GM19239 (cell line): Measurements from ENCODE around the gene DLL4.
A peak's percentile ranks its signal among the peaks of the same experiment; 100 is the strongest.

Experiments
- DNase-seq: peaks from one replicate; pipeline ENCODE4 v3.0.0; 2011; ENCODE audit warnings: low spot score; ENCODE audit not compliant: insufficient read length
- FAIRE-seq: peaks from 2 replicates; lab custom pipeline; 2011; peaks lifted over from hg19 to GRCh38; lab: Jason Lieb, UNC

DLL4 gene

DNA sequence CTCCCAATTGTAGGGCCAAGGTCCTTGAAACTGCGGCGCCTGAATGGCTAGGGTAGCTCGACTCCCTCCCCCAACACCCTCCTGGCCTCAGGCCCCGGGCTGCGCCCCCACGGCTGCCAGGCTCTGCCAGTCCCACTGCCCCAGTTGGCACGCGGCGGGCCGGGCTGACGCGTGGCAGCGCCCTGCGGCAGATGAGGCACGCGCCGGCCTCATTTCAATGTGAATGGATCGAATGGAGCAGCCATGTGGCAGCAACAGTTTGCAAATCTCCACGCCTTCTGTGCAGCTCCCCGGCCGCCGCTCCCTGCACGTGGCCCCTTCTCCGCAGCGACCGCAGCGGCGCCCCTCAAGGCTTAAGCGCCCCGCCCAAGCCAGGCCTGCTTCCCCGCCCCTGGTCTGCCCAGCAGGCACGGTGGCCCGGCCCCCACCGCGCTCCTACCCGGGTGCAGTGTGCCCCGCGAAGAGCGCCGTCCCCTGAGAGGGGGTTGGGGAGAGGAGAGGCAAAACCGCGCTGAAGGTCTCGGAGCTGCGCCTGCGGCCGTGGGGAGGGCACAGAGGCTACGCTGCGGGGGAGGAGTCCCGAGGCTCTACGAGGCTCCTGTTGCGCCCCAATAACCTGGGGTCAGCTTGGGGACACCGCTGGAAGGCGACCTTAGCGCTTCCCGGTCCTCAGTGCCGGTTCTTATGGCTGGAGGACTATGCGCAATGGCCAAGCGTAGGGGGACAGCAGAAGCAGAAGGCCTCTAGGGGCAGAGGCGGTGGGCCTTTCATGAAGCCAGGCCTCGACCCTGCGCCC is 3.1 kb upstream of the DLL4 start:
- no peak for DNase-seq

DNA sequence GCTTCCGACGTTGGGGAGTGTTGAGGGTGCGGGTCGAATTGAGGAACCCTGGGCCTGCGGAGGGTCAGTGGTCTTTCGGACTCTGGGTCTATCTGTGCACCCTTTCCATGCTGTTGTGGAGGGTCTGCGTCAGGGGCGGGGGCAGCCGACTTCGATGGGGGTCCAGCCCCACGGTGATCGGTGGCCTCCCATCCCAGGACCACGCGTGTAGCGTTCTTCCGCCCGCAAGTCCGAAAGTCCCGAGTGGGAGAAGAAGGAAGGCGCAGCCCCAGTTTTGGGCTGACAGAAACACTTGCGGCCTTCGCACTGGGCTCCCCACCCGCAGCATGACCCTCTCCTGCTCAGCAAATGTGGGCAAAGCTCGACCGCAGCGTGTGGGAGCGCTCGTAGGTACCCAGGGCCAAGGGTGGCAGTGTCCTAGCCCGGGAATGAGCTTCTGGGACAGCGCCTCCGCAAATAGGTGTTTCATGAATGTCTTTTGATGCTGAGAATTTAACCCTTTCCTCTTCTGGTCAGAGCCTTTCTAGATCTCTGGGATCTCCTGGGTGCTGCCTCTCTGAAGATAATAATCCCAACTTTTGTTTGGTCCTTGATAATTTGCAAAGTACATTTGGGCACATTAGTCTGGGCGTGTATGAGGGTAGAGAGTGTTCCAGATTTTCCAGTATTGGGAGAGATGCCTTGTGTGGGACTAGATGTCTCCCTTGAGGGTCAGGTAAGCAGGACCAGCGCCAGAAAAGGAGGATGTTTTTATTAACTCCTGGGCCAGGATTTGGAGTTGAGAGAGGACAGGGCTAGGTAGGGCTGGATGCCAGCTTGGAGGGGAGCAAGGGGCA is 2.3 kb upstream of the DLL4 start:
- FAIRE-seq, result no peak
- no peak for DNase-seq

More for the DNA sequence above, 3.1 kb upstream of the DLL4 start:
- no peak for FAIRE-seq

DNA sequence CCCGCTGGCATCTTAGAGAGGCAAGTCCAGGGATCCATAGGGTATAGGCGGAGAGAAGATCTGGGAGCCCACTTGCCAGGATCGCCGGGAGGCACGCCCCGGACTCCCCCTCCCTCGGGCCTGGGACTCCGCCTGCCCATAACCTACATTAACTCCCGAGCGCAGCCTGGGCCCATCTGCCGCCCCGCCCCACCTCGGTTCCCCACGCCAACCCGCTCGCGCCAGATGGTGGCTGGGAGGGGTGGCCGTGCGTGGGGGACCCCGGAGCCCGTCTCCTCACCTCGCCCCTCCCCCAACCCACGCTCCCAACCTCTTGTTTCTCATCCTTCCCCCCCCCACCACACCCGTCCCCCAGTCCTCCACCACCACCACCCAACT is 1.7 kb upstream of the DLL4 start:
- DNase-seq (no peak), FAIRE-seq (no peak)

DNA sequence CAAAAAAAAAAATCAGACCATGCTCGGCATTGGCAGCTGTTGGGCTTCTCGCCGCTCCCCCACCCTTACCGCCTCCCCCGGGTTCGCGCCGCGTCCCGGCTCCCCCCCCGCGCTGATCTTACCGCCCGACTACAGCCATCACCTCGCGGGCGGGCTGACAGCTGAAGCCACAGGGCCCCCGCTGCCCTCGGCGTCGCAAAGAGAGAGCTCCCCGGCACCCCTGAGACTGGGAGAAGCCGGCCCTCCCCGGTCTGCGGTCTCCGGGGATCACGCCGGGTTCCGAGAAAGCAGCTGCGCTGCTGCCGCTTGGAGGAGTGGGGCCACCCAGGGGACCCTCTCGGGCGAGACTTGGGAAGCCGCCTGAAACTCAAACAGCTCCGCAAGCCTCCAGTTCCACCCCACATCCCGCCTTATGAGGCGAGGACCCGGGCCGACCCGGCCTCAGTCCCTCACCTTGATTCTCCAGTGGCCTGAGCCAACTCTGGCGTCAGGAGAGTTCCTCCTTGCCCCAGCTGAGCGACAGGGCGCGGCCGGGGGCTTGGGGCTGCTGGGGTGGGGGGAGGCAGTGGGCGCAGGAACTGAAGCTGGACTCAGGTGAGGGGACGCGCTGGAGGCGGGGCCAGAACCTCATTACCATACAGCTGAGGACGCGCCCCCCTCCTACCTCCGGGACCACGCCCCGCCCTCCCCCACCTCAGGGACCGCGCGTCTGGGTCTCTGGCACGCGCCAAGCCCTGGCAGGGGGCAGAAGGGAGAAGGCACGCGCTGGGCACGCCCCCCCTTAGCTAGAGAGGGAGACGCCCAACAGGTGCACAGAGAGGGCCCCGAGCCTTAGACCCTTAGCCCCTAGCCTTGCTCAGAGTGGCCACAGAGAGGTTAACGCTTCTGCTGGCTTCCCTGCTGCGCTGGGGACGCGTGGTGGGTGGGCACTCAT is 1.0 kb upstream of the DLL4 start:
- FAIRE-seq, result no peak
- no peak for DNase-seq

DNA sequence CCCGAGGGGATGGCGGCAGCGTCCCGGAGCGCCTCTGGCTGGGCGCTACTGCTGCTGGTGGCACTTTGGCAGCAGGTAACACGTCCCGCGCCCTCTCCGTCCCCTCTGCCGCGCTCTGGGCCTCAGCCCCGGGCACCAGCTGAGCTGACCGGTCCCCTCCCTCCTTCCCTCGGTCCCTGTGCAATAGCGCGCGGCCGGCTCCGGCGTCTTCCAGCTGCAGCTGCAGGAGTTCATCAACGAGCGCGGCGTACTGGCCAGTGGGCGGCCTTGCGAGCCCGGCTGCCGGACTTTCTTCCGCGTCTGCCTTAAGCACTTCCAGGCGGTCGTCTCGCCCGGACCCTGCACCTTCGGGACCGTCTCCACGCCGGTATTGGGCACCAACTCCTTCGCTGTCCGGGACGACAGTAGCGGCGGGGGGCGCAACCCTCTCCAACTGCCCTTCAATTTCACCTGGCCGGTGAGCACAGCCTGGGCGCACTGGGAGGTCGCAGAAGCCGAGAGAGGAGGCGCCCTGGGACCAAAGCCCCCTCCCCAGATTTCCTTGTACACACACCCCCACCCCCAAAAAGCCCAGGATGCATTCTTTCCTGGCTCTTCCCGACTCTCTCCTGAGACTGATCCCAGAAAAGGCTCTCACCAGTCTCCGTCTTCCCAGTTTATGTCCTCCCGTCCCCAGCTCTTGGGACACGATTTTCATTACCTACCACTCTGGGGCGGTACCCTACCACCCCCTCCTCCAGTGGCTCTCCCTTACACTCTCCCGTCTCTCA is 705 bp downstream of the DLL4 start:
- DNase-seq (no peak), FAIRE-seq (no peak)

DNA sequence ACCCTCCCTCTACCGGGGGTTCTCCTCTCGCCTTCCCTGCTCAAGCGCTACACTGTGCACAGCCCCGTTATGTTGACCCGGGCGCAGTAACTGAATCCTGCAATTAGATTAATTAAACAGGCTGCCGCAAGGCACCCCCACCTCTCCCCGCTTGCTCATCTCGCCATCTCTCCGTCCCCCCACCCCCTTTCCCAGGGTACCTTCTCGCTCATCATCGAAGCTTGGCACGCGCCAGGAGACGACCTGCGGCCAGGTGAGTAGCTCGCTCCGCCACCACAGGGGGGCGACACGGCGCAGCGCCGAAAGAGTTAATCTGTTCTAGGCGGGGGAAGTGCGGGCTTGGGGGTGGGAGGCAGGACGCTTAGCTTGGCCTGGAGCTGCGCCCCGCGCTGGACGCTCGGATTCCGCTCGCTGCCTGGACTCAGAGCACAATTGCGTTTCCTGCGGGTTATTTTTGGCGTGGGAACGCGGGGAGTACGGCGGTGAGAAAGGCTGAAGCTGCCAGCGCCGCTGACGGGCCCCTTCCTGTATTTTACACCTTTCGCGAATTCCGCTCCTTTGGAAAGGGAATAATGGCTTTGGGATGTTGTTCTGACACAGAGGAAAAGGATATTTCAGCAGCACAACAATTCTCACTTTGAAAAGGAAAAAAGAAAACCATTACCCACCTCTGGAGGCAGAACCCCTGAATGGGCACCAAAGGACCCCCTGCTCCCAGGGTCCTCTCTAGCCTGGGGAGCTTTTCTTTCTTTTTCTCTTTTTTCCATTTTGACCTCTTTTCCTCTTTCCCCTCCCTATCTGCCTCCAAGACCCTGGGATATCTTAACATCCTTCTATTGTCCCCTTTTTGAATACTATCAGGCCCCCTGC is 1.5 kb downstream of the DLL4 start:
- FAIRE-seq (peak; percentile 35), DNase-seq (no peak)

DNA sequence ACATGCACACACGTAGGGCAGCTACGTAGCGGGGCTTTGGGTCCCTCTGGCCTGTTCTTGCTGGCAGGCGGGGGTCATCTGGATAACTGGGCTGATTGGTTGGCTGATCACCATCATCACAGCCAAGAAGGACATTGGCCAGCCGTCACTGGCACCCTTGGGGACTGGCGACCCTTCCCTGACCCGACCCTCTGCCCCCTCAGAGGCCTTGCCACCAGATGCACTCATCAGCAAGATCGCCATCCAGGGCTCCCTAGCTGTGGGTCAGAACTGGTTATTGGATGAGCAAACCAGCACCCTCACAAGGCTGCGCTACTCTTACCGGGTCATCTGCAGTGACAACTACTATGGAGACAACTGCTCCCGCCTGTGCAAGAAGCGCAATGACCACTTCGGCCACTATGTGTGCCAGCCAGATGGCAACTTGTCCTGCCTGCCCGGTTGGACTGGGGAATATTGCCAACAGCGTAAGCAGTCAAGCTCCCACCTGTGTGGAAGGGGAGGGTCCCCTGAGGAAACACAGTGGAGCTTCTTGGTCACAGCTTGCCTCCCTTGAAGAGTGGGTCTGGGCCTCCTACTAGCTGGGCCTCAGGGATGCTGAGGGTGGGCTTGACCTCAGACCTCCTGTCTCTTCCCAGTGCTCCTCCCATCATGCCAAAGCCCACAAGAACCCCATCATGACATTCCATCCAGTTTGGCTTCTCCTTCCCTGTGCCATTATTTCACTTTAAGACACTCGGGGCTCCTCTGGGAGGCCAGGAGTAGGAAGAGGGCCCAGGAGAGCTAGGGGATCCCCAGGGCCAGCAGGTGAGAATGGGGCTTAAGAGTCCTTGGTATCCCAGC is 2.4 kb downstream of the DLL4 start:
- FAIRE-seq (no peak), DNase-seq (no peak)

DNA sequence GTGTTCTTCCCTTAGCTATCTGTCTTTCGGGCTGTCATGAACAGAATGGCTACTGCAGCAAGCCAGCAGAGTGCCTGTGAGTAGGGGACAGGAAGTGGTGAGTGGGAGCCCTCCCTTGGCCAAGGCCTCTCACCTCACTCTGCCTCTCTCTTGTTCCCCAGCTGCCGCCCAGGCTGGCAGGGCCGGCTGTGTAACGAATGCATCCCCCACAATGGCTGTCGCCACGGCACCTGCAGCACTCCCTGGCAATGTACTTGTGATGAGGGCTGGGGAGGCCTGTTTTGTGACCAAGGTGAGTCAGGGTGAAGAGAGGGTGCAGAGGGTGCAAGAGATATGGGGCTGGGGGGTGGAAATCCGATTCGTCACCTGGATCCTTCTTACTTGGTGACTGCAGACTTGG is 3.0 kb downstream of the DLL4 start:
- no peak for FAIRE-seq

DNA sequence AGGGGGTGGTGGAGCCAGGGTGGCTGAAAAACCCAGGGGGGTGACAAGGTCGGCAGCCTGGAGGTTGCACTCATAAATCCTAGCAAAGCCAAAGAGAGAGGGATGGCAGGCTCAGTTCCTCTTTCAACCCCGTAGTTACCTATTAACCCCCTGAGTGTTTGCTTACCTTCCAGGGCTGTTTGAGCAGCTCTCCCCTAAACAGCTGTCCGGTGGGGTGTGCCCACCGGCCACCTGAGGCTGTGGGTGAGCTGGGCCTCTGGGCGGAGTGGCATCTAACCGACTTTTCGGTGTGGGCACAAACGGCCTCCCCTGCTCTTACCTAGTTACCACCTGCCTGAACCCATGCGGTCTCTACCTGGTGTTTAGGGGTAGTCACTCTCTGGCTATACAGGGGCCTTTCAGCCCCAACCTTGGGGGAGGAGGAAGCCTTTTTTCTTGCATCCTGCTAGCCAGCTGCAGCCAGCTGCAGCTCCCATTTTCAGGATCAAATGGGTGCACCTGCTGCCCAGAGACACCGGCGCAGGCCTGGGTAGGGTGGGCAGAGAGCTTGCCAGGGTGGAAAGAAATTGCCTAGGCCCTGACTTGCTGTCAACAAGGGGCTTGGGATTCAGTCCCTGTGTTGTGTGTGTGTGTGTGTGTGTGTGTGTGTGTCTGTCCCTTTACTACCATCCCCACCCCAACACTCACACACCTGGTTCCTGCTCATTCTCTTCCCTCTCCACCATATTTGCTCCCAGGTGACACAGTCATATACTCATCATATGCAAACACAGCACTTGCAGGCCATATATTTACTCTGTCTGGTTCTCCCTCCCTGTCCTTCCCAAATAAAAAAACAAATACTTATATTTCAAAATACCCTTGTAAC is 3.7 kb downstream of the DLL4 start:
- no peak for DNase-seq
- peak; percentile 72 for FAIRE-seq

More for the DNA sequence above, 3.0 kb downstream of the DLL4 start:
- no peak for DNase-seq

DNA sequence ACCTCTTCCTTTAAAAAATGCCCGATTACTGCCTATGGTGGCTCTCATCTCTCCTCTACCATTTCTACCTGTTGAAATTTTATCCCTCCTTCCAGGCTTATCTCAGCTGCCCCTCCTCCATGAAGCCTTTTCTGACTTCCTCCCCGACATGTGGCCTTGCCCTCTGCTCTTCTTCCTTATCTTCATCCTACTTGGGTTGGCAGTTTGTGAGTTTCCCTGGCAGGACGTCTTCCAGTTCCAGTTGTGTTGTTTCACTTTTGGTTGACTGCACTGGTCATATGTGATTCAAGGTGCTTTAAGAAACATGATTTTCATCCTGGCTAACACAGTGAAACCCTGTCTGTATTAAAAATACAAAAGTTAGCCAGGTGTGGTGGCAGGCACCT is 4.4 kb downstream of the DLL4 start:
- FAIRE-seq (peak; percentile 28), DNase-seq (no peak)

DNA sequence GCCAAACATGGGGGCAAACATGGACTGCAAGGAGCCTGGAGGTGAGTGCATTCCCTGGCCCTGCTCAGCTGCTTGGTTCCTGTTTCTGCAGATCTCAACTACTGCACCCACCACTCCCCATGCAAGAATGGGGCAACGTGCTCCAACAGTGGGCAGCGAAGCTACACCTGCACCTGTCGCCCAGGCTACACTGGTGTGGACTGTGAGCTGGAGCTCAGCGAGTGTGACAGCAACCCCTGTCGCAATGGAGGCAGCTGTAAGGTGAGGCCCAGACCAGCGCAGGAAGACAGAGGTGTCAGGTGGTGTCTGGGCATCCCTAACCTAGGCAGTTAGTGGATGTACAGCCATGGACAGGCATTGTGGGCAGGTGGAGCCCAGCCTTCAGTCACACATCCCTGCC is 5.3 kb downstream of the DLL4 start:
- no peak for FAIRE-seq
- no peak for DNase-seq

DNA sequence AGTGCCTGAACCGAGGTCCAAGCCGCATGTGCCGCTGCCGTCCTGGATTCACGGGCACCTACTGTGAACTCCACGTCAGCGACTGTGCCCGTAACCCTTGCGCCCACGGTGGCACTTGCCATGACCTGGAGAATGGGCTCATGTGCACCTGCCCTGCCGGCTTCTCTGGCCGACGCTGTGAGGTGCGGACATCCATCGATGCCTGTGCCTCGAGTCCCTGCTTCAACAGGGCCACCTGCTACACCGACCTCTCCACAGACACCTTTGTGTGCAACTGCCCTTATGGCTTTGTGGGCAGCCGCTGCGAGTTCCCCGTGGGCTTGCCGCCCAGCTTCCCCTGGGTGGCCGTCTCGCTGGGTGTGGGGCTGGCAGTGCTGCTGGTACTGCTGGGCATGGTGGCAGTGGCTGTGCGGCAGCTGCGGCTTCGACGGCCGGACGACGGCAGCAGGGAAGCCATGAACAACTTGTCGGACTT is 7.1 kb downstream of the DLL4 start:
- no peak for FAIRE-seq
- no peak for DNase-seq

DNA sequence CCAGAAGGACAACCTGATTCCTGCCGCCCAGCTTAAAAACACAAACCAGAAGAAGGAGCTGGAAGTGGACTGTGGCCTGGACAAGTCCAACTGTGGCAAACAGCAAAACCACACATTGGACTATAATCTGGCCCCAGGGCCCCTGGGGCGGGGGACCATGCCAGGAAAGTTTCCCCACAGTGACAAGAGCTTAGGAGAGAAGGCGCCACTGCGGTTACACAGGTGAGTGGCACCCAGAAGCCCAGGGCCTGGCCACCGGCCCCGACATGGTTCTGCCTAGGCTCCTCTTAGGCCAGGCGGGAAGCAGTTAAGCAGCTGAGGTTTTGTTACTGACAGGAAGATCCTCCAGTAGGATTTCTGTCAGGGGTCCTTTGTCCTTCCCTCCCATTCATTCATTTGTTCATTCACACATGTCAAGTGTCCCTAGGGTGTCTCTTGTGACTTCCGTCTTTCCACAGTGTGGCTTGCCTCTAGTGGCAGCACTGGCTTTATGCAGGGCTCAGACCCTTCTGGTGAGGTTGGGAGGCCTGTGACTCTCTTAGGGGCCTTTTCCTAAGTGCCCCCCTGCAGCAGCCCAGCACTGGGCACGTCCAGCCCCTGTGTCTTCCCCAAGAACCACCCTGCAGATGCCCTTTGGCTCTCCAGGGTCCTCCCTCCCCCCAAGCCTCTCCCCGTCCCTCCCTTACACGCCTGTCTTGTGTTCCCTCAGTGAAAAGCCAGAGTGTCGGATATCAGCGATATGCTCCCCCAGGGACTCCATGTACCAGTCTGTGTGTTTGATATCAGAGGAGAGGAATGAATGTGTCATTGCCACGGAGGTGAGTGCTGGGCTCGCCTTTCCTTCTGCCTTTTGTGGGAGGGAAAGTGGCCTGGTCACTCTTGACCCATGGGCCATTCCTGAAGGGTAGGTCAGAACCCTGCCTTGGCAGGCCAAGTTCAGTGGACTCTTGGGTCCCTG is 7.8 kb downstream of the DLL4 start:
- no peak for DNase-seq
- FAIRE-seq, result no peak

DNA sequence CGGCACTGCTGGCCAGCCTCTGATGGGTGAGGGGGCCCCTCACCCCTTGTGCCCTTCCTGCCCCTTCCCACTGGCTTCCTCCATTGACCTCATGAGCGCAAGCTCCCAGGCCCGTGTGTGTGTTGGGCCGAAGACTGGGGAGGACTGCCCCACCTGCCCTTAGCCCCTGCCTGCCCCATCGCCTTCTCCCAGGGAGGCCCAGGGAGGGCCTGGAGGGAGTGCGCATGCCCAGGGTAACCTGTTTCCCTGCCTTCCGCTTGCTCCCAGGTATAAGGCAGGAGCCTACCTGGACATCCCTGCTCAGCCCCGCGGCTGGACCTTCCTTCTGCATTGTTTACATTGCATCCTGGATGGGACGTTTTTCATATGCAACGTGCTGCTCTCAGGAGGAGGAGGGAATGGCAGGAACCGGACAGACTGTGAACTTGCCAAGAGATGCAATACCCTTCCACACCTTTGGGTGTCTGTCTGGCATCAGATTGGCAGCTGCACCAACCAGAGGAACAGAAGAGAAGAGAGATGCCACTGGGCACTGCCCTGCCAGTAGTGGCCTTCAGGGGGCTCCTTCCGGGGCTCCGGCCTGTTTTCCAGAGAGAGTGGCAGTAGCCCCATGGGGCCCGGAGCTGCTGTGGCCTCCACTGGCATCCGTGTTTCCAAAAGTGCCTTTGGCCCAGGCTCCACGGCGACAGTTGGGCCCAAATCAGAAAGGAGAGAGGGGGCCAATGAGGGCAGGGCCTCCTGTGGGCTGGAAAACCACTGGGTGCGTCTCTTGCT is 8.8 kb downstream of the DLL4 start:
- no peak for DNase-seq
- FAIRE-seq, result no peak

DNA sequence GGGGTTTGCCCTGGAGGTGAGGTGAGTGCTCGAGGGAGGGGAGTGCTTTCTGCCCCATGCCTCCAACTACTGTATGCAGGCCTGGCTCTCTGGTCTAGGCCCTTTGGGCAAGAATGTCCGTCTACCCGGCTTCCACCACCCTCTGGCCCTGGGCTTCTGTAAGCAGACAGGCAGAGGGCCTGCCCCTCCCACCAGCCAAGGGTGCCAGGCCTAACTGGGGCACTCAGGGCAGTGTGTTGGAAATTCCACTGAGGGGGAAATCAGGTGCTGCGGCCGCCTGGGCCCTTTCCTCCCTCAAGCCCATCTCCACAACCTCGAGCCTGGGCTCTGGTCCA is 9.4 kb downstream of the DLL4 start:
- DNase-seq, result no peak
- FAIRE-seq, result no peak
